B cell (primary cell): ENCODE results near the gene DNAI2. TPM values are rescaled to one million over a fixed set of nuclear protein-coding genes. Genes with fewer than 3 reads are reported as not detected.
A peak's percentile ranks its signal among the peaks of the same experiment; 100 is the strongest.

ENCODE experiments used
- ATAC-seq: fragments of 200-7000 bp; cut with Tn5 transposase; one replicate; pipeline ENCODE4 v1.10.0; 2021; ENCODE audit warnings: low read depth, mild to moderate bottlenecking, moderate number of reproducible peaks, moderate library complexity
- CTCF ChIA-PET: fragments of 350-600 bp; sonication (Branson Sonifier 250); formaldehyde crosslinking; loops from one replicate; lab custom pipeline; 2021; ENCODE audit warnings: antibody characterized with exemption, inconsistent platforms; lab: Charles Lee
- POLR2A ChIA-PET: fragments of 350-600 bp; sonication (Branson Sonifier 250); formaldehyde crosslinking; loops from one replicate; lab custom pipeline; 2021; ENCODE audit warnings: antibody characterized with exemption; lab: Charles Lee
- DNase-seq: peaks from one replicate; pipeline ENCODE4 v3.0.0; 2013
- H2AFZ ChIP-seq: 2 replicates; pipeline ENCODE4 v1.6.1; 2012; ENCODE audit warnings: mild to moderate bottlenecking, low read depth, low read length; ENCODE audit not compliant: insufficient read depth, poor library complexity, severe bottlenecking
- H3K27ac ChIP-seq, 2 donors: 1 replicate in 1 of 2; 2 replicates in 1 of 2; pipeline ENCODE4 v1.5.1; 2012 to 2013; ENCODE audit warnings: low read length in 2 of 2, mild to moderate bottlenecking in 2 of 2, moderate library complexity in 1 of 2
- H3K27me3 ChIP-seq, 4 experiments: fragments of 200-600 bp in 1 of 4; sonication (generic) in 1 of 4; replicated peaks in 1 of 4; 1 replicate in 2 of 4; 2 replicates in 2 of 4; pipeline versions ENCODE4 v1.6.1 to v1.7.0; 2013 to 2016; ENCODE audit warnings: low read length in 3 of 4, mild to moderate bottlenecking in 2 of 4, mixed read lengths in 1 of 4, moderate library complexity in 1 of 4; ENCODE audit not compliant: insufficient read depth in 4 of 4, control insufficient read depth in 3 of 4; ENCODE audit errors: control extremely low read depth in 1 of 4
- H3K36me3 ChIP-seq, 2 experiments: replicated peaks in 1 of 2; 1 replicate in 1 of 2; 2 replicates in 1 of 2; pipeline versions ENCODE4 v1.6.1 to v1.7.1; 2013; ENCODE audit warnings: low read length in 1 of 2; ENCODE audit not compliant: insufficient read depth in 2 of 2, control insufficient read depth in 1 of 2; ENCODE audit errors: control extremely low read depth in 1 of 2, extremely low read depth in 1 of 2
- H3K4me1 ChIP-seq, 2 donors: fragments of 200-600 bp in 1 of 2; sonication (generic) in 1 of 2; 1 replicate in 1 of 2; 2 replicates in 1 of 2; pipeline versions ENCODE4 v1.5.1 to v1.6.1; 2013 to 2017; ENCODE audit warnings: low read length in 2 of 2; ENCODE audit not compliant: control insufficient read depth in 2 of 2, insufficient read depth in 2 of 2
- H3K4me2 ChIP-seq: replicated peaks from 2 replicates; pipeline ENCODE3; 2012; ENCODE audit warnings: mild to moderate bottlenecking, low read depth, low read length; ENCODE audit not compliant: poor library complexity, severe bottlenecking
- H3K4me3 ChIP-seq, 5 experiments: fragments of 200-600 bp in 1 of 5; sonication (generic) in 1 of 5; 1 replicate in 3 of 5; 2 replicates in 2 of 5; pipeline versions ENCODE4 v1.5.1 to v1.7.0; 2011 to 2016; ENCODE audit warnings: low read length in 4 of 5, mild to moderate bottlenecking in 4 of 5, low read depth in 2 of 5, control low read depth in 1 of 5, moderate library complexity in 1 of 5; ENCODE audit not compliant: insufficient read depth in 1 of 5; ENCODE audit errors: control extremely low read depth in 1 of 5, extremely low read depth in 1 of 5
- H3K79me2 ChIP-seq: fragments of 200-600 bp; sonication (generic); one replicate; pipeline ENCODE4 v1.6.0; 2016; ENCODE audit warnings: low read length; ENCODE audit not compliant: control insufficient read depth, insufficient read depth
- H3K9ac ChIP-seq: fragments of 200-600 bp; sonication (generic); 2 replicates; pipeline ENCODE4 v1.6.1; 2017; ENCODE audit warnings: mild to moderate bottlenecking, low read length, moderate library complexity
- H3K9me3 ChIP-seq, 3 donors: one replicate each; pipeline versions ENCODE4 v1.6.1 to v1.7.1; 2013; ENCODE audit warnings: low read length in 2 of 3; ENCODE audit not compliant: control insufficient read depth in 2 of 3, insufficient read depth in 1 of 3; ENCODE audit errors: control extremely low read depth in 1 of 3
- H4K20me1 ChIP-seq: 2 replicates; pipeline ENCODE4 v1.6.0; 2012; ENCODE audit warnings: mild to moderate bottlenecking, low read length; ENCODE audit not compliant: insufficient read depth, control insufficient read depth, poor library complexity, severe bottlenecking
- H3K27ac Mint-ChIP-seq: one replicate; pipeline ENCODE4 v1.8.0; 2021; ENCODE audit warnings: mixed read lengths
- H3K27me3 Mint-ChIP-seq: one replicate; pipeline ENCODE4 v1.8.0; 2021; ENCODE audit warnings: mixed read lengths
- H3K4me1 Mint-ChIP-seq: one replicate; pipeline ENCODE4 v1.8.0; 2021; ENCODE audit warnings: mixed read lengths
- H3K4me3 Mint-ChIP-seq: one replicate; pipeline ENCODE4 v1.8.0; 2021; ENCODE audit warnings: mixed read lengths
- H3K9me3 Mint-ChIP-seq: one replicate; pipeline ENCODE4 v1.8.0; 2022; ENCODE audit warnings: mixed read lengths; ENCODE audit not compliant: insufficient read depth
- EZH2 ChIP-seq: IDR thresholded peaks from 2 replicates; pipeline ENCODE4 v1.6.1; 2012; ENCODE audit warnings: borderline replicate concordance, low read depth, mild to moderate bottlenecking, moderate library complexity, low read length; ENCODE audit not compliant: insufficient read depth, poor library complexity, severe bottlenecking
- WGBS: methylation state at CpG from one replicate; pipeline ENCODE4 v1.1.5; 2013; ENCODE audit warnings: missing lambda C conversion rate; ENCODE audit not compliant: insufficient coverage; 5-methylcytosine and 5-hydroxymethylcytosine counted together
- intact Hi-C: fragments of 100-400 bp; cut with micrococcal nuclease; formaldehyde crosslinking; loops from one replicate; pipeline ENCODE4 v1.10.0; 2022
- polyA plus RNA-seq: library from polyadenylated mRNA; depleted of rRNA; stranded (reverse); fragments of >200 nt; gene quantifications from 2 replicates; pipeline ENCODE4 v1.2.3, GENCODE V29; 2012
- total RNA-seq, 2 donors: library from RNA; stranded (reverse); fragments of 120-200 nt in 1 of 2; gene quantifications; 1 replicate in 1 of 2; 2 replicates in 1 of 2; pipeline versions ENCODE4 v1.2.3 to v1.2.4, GENCODE V29; 2013 to 2022
- TF ChIP-seq, protein P1 (sequence below): fragments of 200-600 bp; IDR thresholded peaks from one replicate; pipeline ENCODE4 v1.8.0; 2022; ENCODE audit warnings: antibody characterized with exemption, mild to moderate bottlenecking

The DNAI2 gene
- total and polyA plus RNA-seq, 2 donors (not counting 1 experiment from before 2014, with no cell fraction given) = not detected

- H3K27ac Mint-ChIP-seq = no peak overlapping the region
- no peaks in the 10 kb centered on the region for H3K9me3 ChIP-seq
- no peaks in the 10 kb centered on the region for H3K36me3 ChIP-seq
- H3K27ac ChIP-seq = no peak overlapping the region
- H3K9ac ChIP-seq = no peak overlapping the region
- no peaks in the 10 kb centered on the region for H4K20me1 ChIP-seq
- no peak overlapping the region for H2AFZ ChIP-seq
- no peaks in the 10 kb centered on the region for H3K9me3 Mint-ChIP-seq
- ChIA-PET POLR2A (no interaction called here), CTCF (interaction anchor here (1.1 kb wide), 1 partner anchor 34 kb away, joined by 3 read pairs; no protein-coding TSS in a partner anchor)
- H3K4me3 Mint-ChIP-seq = no peak overlapping the region
- peak overlapping the region; percentile 71 for H3K4me2 ChIP-seq
- no peaks in the 10 kb centered on the region for H3K27me3 Mint-ChIP-seq
- no peak for TF ChIP-seq EZH2
- TF ChIP-seq, protein P1, sequence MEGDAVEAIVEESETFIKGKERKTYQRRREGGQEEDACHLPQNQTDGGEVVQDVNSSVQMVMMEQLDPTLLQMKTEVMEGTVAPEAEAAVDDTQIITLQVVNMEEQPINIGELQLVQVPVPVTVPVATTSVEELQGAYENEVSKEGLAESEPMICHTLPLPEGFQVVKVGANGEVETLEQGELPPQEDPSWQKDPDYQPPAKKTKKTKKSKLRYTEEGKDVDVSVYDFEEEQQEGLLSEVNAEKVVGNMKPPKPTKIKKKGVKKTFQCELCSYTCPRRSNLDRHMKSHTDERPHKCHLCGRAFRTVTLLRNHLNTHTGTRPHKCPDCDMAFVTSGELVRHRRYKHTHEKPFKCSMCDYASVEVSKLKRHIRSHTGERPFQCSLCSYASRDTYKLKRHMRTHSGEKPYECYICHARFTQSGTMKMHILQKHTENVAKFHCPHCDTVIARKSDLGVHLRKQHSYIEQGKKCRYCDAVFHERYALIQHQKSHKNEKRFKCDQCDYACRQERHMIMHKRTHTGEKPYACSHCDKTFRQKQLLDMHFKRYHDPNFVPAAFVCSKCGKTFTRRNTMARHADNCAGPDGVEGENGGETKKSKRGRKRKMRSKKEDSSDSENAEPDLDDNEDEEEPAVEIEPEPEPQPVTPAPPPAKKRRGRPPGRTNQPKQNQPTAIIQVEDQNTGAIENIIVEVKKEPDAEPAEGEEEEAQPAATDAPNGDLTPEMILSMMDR = no peak
- ATAC-seq (no peak), DNase-seq (no peak)
- H3K4me1 Mint-ChIP-seq = peaks cover 15% of the 10 kb centered on the region
- no peaks in the 10 kb centered on the region for H3K27me3 ChIP-seq
- intact Hi-C loops = loop anchor here (2.0 kb wide), 1 partner anchor 21 kb away; the partner anchor contains the start of gene TTYH2
- H3K4me3 ChIP-seq = no peak overlapping the region
- H3K79me2 ChIP-seq = no peaks in the 10 kb centered on the region
- WGBS = 58% methylated on average over 6 of the region's 8 CpGs
- H3K4me1 ChIP-seq = peaks cover 12 to 17% of the 10 kb centered on the region in 2 donors
Measured at GRCh38 chr17:74233937-74234336, 40.1 kb upstream of the DNAI2 start.

DNA sequence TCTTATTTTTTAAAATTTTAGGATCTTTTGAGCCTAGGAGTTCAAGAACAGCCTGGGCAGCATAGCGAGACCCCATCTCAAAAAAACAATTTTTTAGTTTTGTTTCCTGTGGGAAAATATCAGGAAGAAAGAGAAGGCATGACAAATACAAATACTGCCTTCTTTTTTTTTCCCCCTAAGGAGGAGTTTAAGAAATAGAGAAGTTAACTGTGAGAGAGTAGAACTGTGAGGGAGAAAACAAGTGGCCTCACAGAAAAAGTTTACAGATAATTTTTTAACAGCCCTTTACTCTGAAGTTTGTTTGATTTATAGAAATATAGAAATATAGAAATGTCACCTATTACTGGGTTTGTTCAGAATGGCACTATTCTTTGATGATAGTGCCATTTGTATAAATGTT, 39.5 kb upstream of the DNAI2 start:
- intact Hi-C loops = loop anchor here (2.0 kb wide), 1 partner anchor 22 kb away; the partner anchor contains the start of gene TTYH2
- CTCF ChIA-PET = no interaction called here
- H3K27ac Mint-ChIP-seq = no peak overlapping the region
- POLR2A ChIA-PET = no interaction called here
- TF ChIP-seq, protein P1 = no peak
- TF ChIP-seq EZH2 = no peak
- ATAC-seq = no peak
- no peaks in the 10 kb centered on the region for H3K27me3 Mint-ChIP-seq
- H3K9me3 Mint-ChIP-seq = no peaks in the 10 kb centered on the region
- H3K4me1 ChIP-seq = peaks cover 12 to 17% of the 10 kb centered on the region in 2 donors
- H3K4me3 ChIP-seq = peak overlapping the region in 2 of 5 experiments; percentile 33 to 56
- DNase-seq = no peak
- H4K20me1 ChIP-seq = no peaks in the 10 kb centered on the region
- peaks cover 15% of the 10 kb centered on the region for H3K4me1 Mint-ChIP-seq
- no peaks in the 10 kb centered on the region for H3K36me3 ChIP-seq
- H3K9ac ChIP-seq = peak overlapping the region; percentile 48
- peak overlapping the region in 1 of 2 donors; percentile 51 for H3K27ac ChIP-seq
- no CpG with 5 or more reads among the region's 1 CpG for WGBS
- H3K9me3 ChIP-seq = no peaks in the 10 kb centered on the region
- H2AFZ ChIP-seq = peak overlapping the region; percentile 79
- no peaks in the 10 kb centered on the region for H3K79me2 ChIP-seq
- no peaks in the 10 kb centered on the region for H3K27me3 ChIP-seq
- H3K4me3 Mint-ChIP-seq = peak overlapping the region; percentile 78
- peak overlapping the region; percentile 71 for H3K4me2 ChIP-seq
